Tibial nerve (tissue), 4 donors: ENCODE data around the gene HENMT1.

Source experiments
- EP300 ChIP-seq, 2 donors: sonication (generic); formaldehyde crosslinking; IDR thresholded peaks; one replicate each; pipeline ENCODE4 v1.6.1; 2017; ENCODE audit warnings: antibody characterized with exemption in 2 of 2, mild to moderate bottlenecking in 1 of 2
- POLR2A ChIP-seq, 2 donors: fragments of 450-650 bp; IDR thresholded peaks; one replicate each; pipeline ENCODE4 v1.6.1; 2017; ENCODE audit warnings: antibody characterized with exemption in 2 of 2, mild to moderate bottlenecking in 2 of 2, moderate library complexity in 2 of 2
- TF ChIP-seq, protein P1 (sequence below), 5 experiments: fragments of 200-600 bp in 3 of 5; fragments of 450-650 bp in 2 of 5; sonication (generic) in 3 of 5; IDR thresholded peaks; one replicate each; pipeline ENCODE4 v1.5.1; 2016 to 2019; ENCODE audit warnings: antibody characterized with exemption in 5 of 5, mild to moderate bottlenecking in 3 of 5, moderate library complexity in 2 of 5

DNA sequence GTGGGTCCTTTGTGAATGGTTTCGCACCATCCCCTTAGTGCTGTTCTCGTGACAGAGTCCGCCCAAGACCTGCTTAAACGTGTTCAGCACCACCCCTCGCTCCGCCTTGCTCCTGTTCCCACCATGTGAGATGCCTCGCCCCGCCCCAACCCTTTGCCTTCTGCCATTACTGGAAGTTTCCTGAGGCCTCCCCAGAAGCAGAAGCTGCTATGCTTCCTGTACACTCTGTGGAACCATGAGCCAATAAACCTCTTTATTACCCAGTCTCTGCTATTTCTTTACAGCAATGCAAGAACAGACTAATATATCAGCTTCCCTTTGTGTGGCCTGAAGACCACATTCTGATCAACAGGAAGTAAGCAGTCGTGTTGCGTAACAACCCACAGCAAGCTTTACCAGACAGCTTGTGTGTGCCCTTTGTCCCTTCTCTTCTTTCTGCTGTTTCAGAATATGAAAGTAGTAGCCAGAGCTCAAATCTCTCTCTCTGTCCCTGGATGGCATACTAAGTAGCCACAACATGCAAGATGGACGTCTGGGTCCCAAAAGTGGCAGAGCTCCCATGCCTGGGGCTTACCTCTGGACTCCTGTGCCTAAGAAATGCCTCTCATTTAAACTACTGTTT lies 14.1 kb downstream of the HENMT1 start:
- TF ChIP-seq, protein P1, sequence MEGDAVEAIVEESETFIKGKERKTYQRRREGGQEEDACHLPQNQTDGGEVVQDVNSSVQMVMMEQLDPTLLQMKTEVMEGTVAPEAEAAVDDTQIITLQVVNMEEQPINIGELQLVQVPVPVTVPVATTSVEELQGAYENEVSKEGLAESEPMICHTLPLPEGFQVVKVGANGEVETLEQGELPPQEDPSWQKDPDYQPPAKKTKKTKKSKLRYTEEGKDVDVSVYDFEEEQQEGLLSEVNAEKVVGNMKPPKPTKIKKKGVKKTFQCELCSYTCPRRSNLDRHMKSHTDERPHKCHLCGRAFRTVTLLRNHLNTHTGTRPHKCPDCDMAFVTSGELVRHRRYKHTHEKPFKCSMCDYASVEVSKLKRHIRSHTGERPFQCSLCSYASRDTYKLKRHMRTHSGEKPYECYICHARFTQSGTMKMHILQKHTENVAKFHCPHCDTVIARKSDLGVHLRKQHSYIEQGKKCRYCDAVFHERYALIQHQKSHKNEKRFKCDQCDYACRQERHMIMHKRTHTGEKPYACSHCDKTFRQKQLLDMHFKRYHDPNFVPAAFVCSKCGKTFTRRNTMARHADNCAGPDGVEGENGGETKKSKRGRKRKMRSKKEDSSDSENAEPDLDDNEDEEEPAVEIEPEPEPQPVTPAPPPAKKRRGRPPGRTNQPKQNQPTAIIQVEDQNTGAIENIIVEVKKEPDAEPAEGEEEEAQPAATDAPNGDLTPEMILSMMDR (IDR thresholded peaks at IDR 0.05), result no peak
- TF ChIP-seq POLR2A (IDR thresholded peaks at IDR 0.05) (peak in 1 of 2 donors; percentile 20), EP300 (IDR thresholded peaks at IDR 0.05) (peak in 1 of 2 donors; percentile 85)
